Esophagus squamous epithelium (tissue), 5 donors: ENCODE results near the gene SV2C. TPM values are rescaled to one million over a fixed set of nuclear protein-coding genes. Genes with fewer than 3 reads are reported as not detected.
A peak's percentile ranks its signal among the peaks of the same experiment; 100 is the strongest.
"Not testable (repeated sequence)": the region's sequence is repeated elsewhere in the genome, so short reads cannot be mapped to it uniquely, and the experiment has no call there.

Experiments used
- DNase-seq: peaks from one replicate; lab custom pipeline; 2025; lab: John Stamatoyannopoulos, UW
- H3K27ac ChIP-seq, 4 donors: fragments of 200-600 bp; sonication (generic); one replicate each; pipeline ENCODE4 v1.5.1; 2016 to 2019; ENCODE audit warnings: mild to moderate bottlenecking in 1 of 4
- H3K27me3 ChIP-seq, 4 donors: fragments of 200-600 bp; sonication (generic); 1 replicate in 3 of 4; 2 replicates in 1 of 4; pipeline versions ENCODE4 v1.5.1 to v1.6.0; 2017 to 2021; ENCODE audit warnings: antibody characterized with exemption in 1 of 4
- H3K36me3 ChIP-seq, 3 donors: fragments of 200-600 bp; sonication (generic); one replicate each; pipeline ENCODE4 v1.5.1; 2016 to 2019
- H3K4me1 ChIP-seq, 3 donors: fragments of 200-600 bp; sonication (generic); one replicate each; pipeline ENCODE4 v1.5.1; 2017 to 2019
- H3K4me3 ChIP-seq, 4 donors: fragments of 200-600 bp; sonication (generic); 1 replicate in 3 of 4; 2 replicates in 1 of 4; pipeline ENCODE4 v1.5.1; 2016 to 2019; ENCODE audit warnings: mild to moderate bottlenecking in 2 of 4, moderate library complexity in 1 of 4
- H3K9me3 ChIP-seq, 3 donors: fragments of 200-600 bp; sonication (generic); one replicate each; pipeline ENCODE4 v1.5.1; 2016 to 2019
- CTCF ChIP-seq, 6 experiments: fragments of 450-650 bp in 4 of 6; fragments of 200-600 bp in 2 of 6; sonication (generic) in 2 of 6; IDR thresholded peaks; one replicate each; pipeline ENCODE4 v1.5.1; 2016 to 2019; ENCODE audit warnings: antibody characterized with exemption in 6 of 6, mild to moderate bottlenecking in 4 of 6, moderate library complexity in 4 of 6
- POLR2A ChIP-seq, 4 donors: fragments of 450-650 bp; IDR thresholded peaks; one replicate each; pipeline ENCODE4 v1.6.1; 2017; ENCODE audit warnings: antibody characterized with exemption in 4 of 4, mild to moderate bottlenecking in 4 of 4, moderate library complexity in 3 of 4
- WGBS, 2 donors: methylation state at CpG; one replicate each; pipeline ENCODE4 v1.1.5; 2018; 5-methylcytosine and 5-hydroxymethylcytosine counted together
- intact Hi-C: fragments of 100-400 bp; cut with DNase I; formaldehyde crosslinking; loops from one replicate; pipeline ENCODE4 v1.15.0; 2022
- total RNA-seq, 4 donors: library from RNA; depleted of rRNA; stranded (reverse); fragments of >200 nt; gene quantifications; one replicate each; pipeline ENCODE4 v1.1.0, GENCODE V29; 2016
- donor health status: DM: yes; HTN: yes; CAD: no.

Gene SV2C
- total RNA-seq, 4 donors from 2014 or later, result under 0.01 to 0.26 (median 0.06) TPM

GRCh38 chr5:76367623-76368371 lies 284.6 kb downstream of the SV2C start:
- H3K27ac ChIP-seq, result no peak overlapping the region
- no peak overlapping the region for H3K4me3 ChIP-seq
- TF ChIP-seq CTCF (IDR thresholded peaks at IDR 0.05) (no peak), POLR2A (IDR thresholded peaks at IDR 0.05) (no peak)
- H3K9me3 ChIP-seq, result no peaks in the 10 kb centered on the region
- intact Hi-C loops, result no loop called here
- H3K27me3 ChIP-seq, result no peaks in the 10 kb centered on the region
- no peak for DNase-seq
- H3K36me3 ChIP-seq, result no peaks in the 10 kb centered on the region
- WGBS, 2 donors, result 89 to 90% methylated on average over 6 of the region's 6 CpGs
- H3K4me1 ChIP-seq, result peaks cover 0 to 28% (median 10%) of the 10 kb centered on the region in 3 donors

- H3K4me1 ChIP-seq, result peaks cover 0 to 27% (median 10%) of the 10 kb centered on the region in 3 donors
- DNase-seq, result no peak
- no peaks in the 10 kb centered on the region for H3K36me3 ChIP-seq
- no peaks in the 10 kb centered on the region for H3K27me3 ChIP-seq
- H3K4me3 ChIP-seq, result no peak overlapping the region
- H3K27ac ChIP-seq, result no peak overlapping the region
- no peaks in the 10 kb centered on the region for H3K9me3 ChIP-seq
- intact Hi-C loops, result no loop called here
- WGBS, 2 donors, result 70 to 71% methylated on average over 1 of the region's 1 CpG
- TF ChIP-seq CTCF (IDR thresholded peaks at IDR 0.05), result no peak
- no peak for TF ChIP-seq POLR2A (IDR thresholded peaks at IDR 0.05)
These were observed 285.8 kb downstream of the SV2C start for GRCh38 chr5:76368941-76369340.

- DNase-seq, result not testable (repeated sequence)
- 86 to 95% methylated on average over 7 to 8 of the region's 8 CpGs for WGBS, 2 donors
These were observed 286.5 kb downstream of the SV2C start for GRCh38 chr5:76369668-76370067.

GRCh38 chr5:76371960-76372322 lies 288.8 kb downstream of the SV2C start:
- no peak for DNase-seq
- H3K36me3 ChIP-seq, result no peaks in the 10 kb centered on the region
- 24 to 50% methylated on average over 2 of the region's 2 CpGs for WGBS, 2 donors
- no peak overlapping the region for H3K4me3 ChIP-seq
- H3K27ac ChIP-seq, result peak overlapping the region in 3 of 4 donors; percentile 16 to 69 (median 62)
- no peak for TF ChIP-seq POLR2A (IDR thresholded peaks at IDR 0.05)
- TF ChIP-seq CTCF (IDR thresholded peaks at IDR 0.05), result no peak
- no peaks in the 10 kb centered on the region for H3K9me3 ChIP-seq
- peaks cover 0 to 19% (median 10%) of the 10 kb centered on the region in 3 donors for H3K4me1 ChIP-seq
- intact Hi-C loops, result no loop called here
- no peaks in the 10 kb centered on the region for H3K27me3 ChIP-seq

More at GRCh38 chr5:76369668-76370067, 286.5 kb downstream of the SV2C start:
- H3K27ac ChIP-seq, intact Hi-C loops, H3K36me3 ChIP-seq, H3K9me3 ChIP-seq, H3K27me3 ChIP-seq, H3K4me3 ChIP-seq: not testable (repeated sequence)
- H3K4me1 ChIP-seq, result peaks cover 0 to 20% (median 10%) of the 10 kb centered on the region in 3 donors

GRCh38 chr5:76372323-76373054 lies 289.3 kb downstream of the SV2C start:
- no peaks in the 10 kb centered on the region for H3K27me3 ChIP-seq
- peaks cover 0 to 19% (median 10%) of the 10 kb centered on the region in 3 donors for H3K4me1 ChIP-seq
- H3K27ac ChIP-seq, result peak overlapping the region in 3 of 4 donors; percentile 16 to 69 (median 62)
- intact Hi-C loops, result no loop called here
- DNase-seq, result no peak
- no peaks in the 10 kb centered on the region for H3K9me3 ChIP-seq
- H3K36me3 ChIP-seq, result no peaks in the 10 kb centered on the region
- no peak overlapping the region for H3K4me3 ChIP-seq
- TF ChIP-seq CTCF (IDR thresholded peaks at IDR 0.05) (no peak), POLR2A (IDR thresholded peaks at IDR 0.05) (no peak)
- WGBS, 2 donors, result 32 to 38% methylated on average over 9 to 10 of the region's 11 CpGs
